Stimulated activated CD4-positive, alpha-beta T cell treated with anti-CD3 and anti-CD28 coated beads, Interleukin-1b, Interleukin-23, amount 100 ng/mL, for 48 hours (primary cell): ENCODE measurements around the gene PROZ.
"Not testable (repeated sequence)": the region's sequence is repeated elsewhere in the genome, so short reads cannot be mapped to it uniquely, and the experiment has no call there.

ENCODE experiments used
- DNase-seq: peaks from one replicate; pipeline ENCODE4 v3.0.0-alpha.2; 2020

Gene PROZ

GRCh38 chr13:113158946-113159345, 498 bp downstream of the PROZ start:
- DNase-seq, result no peak

- DNase-seq, result no peak
These were observed 1.3 kb downstream of the PROZ start for GRCh38 chr13:113159701-113160100.

- no peak for DNase-seq
These were observed 2.5 kb downstream of the PROZ start for GRCh38 chr13:113160983-113161382.

- DNase-seq, result no peak
These were observed 3.0 kb downstream of the PROZ start for GRCh38 chr13:113161433-113161832.

GRCh38 chr13:113161975-113162374, 3.5 kb downstream of the PROZ start:
- not testable (repeated sequence) for DNase-seq

- no peak for DNase-seq
These were observed 4.6 kb downstream of the PROZ start for GRCh38 chr13:113162783-113163685.

GRCh38 chr13:113164492-113164891, 6.0 kb downstream of the PROZ start:
- no peak for DNase-seq

- DNase-seq, result no peak
These were observed 7.8 kb downstream of the PROZ start for GRCh38 chr13:113166266-113166665.

- DNase-seq, result no peak
These were observed 8.2 kb downstream of the PROZ start for GRCh38 chr13:113166681-113167080.

- DNase-seq, result no peak
These were observed 8.7 kb downstream of the PROZ start for GRCh38 chr13:113167155-113167554.

GRCh38 chr13:113167575-113167974, 9.1 kb downstream of the PROZ start:
- DNase-seq, result no peak

GRCh38 chr13:113168211-113168610, 9.8 kb downstream of the PROZ start:
- DNase-seq, result no peak

- no peak for DNase-seq
These were observed 11.1 kb downstream of the PROZ start for GRCh38 chr13:113169277-113170272.

- DNase-seq, result no peak
These were observed 12.1 kb downstream of the PROZ start for GRCh38 chr13:113170511-113170910.

GRCh38 chr13:113171250-113172125, 13.0 kb downstream of the PROZ start:
- no peak for DNase-seq

- DNase-seq, result no peak
These were observed 14.0 kb downstream of the PROZ start for GRCh38 chr13:113172419-113172926.

- DNase-seq, result no peak
These were observed 17.8 kb downstream of the PROZ start for GRCh38 chr13:113176280-113176679.

GRCh38 chr13:113176822-113177221, 18.4 kb downstream of the PROZ start:
- no peak for DNase-seq

GRCh38 chr13:113178070-113178895, 19.8 kb downstream of the PROZ start:
- DNase-seq, result no peak

GRCh38 chr13:113178896-113179167, 20.4 kb downstream of the PROZ start:
- DNase-seq, result no peak

- DNase-seq, result no peak
These were observed 21.2 kb downstream of the PROZ start for GRCh38 chr13:113179374-113180230.
